VCaP (cell line): ENCODE data around the gene C16orf96.

Experiments
- H3K27ac ChIP-seq: fragments of 450-650 bp; 2 replicates; pipeline ENCODE4 v1.5.1; 2017
- TF ChIP-seq, protein P1 (sequence below): fragments of 450-650 bp; conservative IDR thresholded peaks from 2 replicates; pipeline ENCODE4 v1.5.1; 2017; ENCODE audit warnings: mild to moderate bottlenecking, moderate library complexity

The C16orf96 gene

DNA sequence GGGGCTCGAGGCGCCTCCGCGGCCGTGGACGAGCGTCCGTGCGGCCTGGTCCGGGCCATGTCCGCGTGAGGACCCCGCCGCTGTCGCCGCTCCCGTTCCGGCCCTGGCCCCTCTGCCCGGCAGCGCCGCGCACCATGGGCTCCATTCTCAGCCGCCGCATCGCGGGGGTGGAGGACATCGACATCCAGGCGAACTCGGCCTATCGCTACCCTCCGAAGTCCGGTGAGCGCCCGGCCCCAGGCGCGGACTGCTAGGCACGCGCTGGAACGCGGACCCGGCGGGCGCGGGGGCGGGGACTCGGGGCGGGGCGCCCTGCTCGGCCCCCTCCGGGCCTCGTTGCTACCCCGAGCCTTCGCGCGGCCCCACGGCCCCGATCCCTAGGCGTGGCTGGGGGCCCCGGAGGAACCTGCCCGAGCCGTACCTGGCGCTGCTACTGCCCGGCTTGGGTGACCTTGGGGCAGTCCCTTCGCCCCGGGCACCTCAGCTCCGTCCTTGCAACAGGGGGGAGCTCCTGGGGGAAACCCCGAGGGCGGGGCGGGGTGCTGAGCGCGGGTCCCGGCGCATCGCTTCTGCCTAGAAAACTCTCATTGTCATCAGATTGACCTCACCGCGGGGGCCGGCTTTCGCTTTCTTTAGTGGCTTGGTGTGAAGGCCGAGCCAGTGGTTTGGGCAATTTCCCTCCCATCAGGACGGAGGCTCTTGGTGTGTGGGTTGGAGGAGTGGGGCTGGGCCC lies 68.9 kb downstream of the C16orf96 start:
- peak overlapping the region; percentile 86 for H3K27ac ChIP-seq
- TF ChIP-seq, protein P1, sequence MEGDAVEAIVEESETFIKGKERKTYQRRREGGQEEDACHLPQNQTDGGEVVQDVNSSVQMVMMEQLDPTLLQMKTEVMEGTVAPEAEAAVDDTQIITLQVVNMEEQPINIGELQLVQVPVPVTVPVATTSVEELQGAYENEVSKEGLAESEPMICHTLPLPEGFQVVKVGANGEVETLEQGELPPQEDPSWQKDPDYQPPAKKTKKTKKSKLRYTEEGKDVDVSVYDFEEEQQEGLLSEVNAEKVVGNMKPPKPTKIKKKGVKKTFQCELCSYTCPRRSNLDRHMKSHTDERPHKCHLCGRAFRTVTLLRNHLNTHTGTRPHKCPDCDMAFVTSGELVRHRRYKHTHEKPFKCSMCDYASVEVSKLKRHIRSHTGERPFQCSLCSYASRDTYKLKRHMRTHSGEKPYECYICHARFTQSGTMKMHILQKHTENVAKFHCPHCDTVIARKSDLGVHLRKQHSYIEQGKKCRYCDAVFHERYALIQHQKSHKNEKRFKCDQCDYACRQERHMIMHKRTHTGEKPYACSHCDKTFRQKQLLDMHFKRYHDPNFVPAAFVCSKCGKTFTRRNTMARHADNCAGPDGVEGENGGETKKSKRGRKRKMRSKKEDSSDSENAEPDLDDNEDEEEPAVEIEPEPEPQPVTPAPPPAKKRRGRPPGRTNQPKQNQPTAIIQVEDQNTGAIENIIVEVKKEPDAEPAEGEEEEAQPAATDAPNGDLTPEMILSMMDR, result no peak

DNA sequence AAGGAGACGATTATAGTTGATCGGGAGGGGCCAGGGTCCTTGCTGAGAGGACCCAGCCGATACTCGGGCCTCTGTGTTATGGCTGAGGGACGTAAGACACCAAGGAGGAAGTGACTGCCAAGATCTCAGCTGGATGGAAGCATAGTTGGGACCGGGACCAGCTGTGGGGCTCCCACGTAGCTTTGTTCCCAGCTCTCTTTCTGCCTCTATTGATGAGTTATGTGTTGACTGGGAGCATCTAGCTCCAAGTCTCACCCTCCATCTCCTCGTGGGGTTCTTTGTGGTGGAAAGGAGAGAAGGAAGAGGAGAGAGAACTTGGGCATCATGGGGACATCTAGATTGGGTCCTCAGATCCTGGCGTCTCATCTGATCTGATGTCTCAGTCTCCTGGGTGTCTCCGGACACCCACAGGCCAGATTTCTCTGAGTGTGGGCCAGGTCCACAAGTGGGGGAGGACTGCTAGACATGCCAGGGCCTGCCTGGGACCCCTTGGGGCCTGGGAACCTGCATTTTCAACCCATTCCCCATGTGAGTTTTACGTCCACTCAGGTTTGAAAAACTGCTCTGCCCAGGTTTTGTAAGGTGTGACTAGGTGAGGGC lies 69.5 kb downstream of the C16orf96 start:
- TF ChIP-seq, protein P1, result no peak

DNA sequence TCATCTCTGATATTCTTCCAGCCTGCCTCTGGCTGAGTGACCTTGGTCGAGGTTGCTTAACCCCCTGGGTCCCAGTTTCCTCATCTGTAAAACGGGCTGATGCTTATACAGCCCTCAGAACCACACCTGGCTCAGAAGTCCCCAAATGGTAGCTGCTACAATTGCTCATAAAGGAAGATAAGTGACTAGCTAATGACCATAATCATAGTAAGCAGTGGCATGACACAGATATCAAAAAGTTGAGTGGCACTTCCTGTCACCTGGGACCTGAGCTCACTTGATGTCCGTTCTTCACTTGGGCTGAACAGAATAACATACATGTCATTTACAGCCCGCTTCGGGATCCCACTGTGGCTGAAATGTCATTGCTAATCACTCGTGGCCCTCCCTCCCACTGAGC lies 70.3 kb downstream of the C16orf96 start:
- TF ChIP-seq, protein P1, result no peak
- peak overlapping the region; percentile 86; the same call in 1 of the 2 replicates for H3K27ac ChIP-seq

More for the DNA sequence above, 69.5 kb downstream of the C16orf96 start:
- H3K27ac ChIP-seq, result peak overlapping the region; percentile 86

DNA sequence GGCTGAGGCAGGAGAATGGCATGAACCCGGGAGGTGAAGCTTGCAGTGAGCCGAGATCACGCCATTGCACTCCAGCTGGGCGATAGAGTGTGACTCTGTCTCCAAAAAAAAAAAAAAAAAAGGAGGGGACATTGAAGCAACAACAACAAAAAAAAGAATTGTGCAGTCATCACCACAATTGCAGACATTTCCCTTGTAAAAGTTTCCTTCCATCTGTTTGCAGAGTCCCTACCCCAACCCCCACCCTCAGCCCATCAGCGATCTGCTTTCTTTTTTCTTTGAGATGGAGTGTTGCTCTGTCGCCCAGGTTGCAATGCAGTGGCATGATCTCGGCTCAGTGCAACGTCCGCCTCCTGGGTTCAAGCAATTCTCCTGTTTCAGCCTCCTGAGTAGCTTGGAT lies 72.1 kb downstream of the C16orf96 start:
- TF ChIP-seq, protein P1, result no peak
- no peak overlapping the region for H3K27ac ChIP-seq

DNA sequence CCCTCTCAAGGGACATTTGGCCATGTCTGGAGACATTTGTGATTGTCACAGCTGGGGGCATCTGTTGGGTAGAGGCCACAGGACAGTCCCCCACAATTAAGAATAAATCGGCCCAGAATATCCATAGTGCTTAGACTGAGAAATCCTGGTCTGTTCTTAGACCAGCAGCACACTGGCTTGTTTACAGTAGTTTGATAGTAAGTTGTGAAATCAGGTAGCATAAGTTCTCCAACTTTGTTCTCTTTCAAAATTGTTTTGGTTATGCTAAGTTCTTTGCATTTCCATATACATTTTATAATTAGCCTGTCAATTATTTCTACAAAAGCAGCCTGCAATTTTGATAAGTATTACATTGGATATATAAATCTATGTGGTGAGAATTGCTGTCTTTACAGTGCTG lies 75.3 kb downstream of the C16orf96 start:
- TF ChIP-seq, protein P1, result no peak
- no peak overlapping the region for H3K27ac ChIP-seq

DNA sequence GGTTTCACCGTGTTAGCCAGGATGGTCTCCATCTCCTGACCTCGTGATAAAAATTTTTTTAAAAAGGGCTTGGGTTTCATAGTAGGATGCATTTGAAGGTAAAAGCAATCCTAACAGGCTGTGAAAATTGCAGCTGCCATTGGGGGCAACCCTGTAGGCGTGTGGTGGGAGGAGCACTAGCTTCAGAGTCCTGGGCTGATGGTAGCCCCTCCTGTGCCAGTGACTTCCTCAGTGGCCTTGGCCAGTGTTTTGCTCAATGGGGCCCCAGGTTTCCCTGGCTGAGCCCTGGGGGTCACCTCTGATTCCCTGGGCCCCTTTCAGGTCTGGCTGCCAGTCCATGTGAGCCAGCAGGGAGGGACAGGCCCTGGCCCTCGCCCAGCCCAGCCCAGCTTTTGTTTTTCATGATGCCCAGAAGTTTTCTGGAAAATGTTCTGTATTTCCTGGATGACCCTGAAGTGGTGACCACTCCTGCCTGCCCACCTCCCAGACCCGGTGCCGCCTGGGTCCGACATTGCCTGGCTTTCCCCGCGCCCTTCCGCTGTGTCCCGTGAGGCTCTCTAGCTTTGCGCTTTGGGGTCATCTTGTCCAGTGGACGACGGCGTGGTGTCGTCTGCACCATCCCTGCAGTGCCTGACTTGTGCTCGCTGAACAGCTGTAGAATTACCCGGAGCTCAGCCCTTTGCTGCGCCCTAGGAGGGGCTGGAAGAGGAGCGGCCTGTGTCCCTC lies 77.9 kb downstream of the C16orf96 start:
- H3K27ac ChIP-seq, result no peak overlapping the region
- TF ChIP-seq, protein P1, result no peak

DNA sequence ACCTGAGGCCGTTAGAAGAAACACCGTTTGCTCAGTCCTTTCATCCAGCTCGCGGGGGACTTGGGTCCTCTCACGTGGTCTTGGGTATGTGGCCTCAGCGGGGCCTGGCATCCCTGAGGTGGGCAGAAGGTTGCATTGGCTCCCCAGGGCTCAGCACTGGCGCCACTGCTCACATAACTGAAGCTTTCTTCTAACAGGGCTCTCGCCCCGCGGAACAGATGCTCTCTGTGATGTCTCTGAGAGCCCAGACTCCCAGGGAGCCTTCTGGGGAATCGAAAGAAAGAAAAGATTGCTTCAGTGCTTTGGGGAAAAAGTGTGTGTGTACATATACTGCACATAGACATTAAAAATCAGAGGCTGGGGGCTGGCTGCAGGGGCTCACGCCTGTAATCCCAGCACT lies 78.6 kb downstream of the C16orf96 start:
- TF ChIP-seq, protein P1, result no peak

More for the DNA sequence above, 78.6 kb downstream of the C16orf96 start:
- no peak overlapping the region for H3K27ac ChIP-seq
